ENCODE data around the gene NKX3-2. TPM values are rescaled to one million over a fixed set of nuclear protein-coding genes. Genes with fewer than 3 reads are reported as not detected.

NKX3-2 gene
- total RNA-seq, 1 donor from 2014 or later: not detected

DNA sequence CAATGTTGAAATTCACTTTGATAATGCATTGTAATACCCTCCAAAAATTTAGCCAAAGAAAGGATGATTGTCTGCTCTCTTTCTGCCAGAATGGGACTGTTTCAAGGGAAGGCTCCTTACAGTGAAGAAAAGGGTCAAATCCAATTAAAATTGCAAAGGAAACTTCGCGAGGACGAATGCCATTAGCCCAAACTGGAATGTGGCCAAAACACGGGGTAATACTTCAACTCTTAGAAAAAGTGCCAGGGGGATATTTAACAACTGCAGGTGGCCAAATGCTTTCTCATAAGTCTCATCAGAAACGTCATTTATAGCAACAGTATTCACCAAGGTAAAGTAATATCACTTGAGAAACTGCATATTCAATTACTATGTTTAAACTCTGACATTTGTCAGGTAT, 29.0 kb downstream of the NKX3-2 start:
- Mint-ChIP-seq H3K4me1 (peaks cover 11% of the 10 kb centered on the region), H3K27me3 (ENCODE audit: insufficient read depth, low read depth) (peaks cover 4% of the 10 kb centered on the region), H3K9me3 (no peaks in the 10 kb centered on the region), H3K4me3 (no peak overlapping the region), H3K36me3 (no peaks in the 10 kb centered on the region), H3K27ac (no peak overlapping the region)
- no peaks in the 10 kb centered on the region for H3K36me3 ChIP-seq
- H3K4me1 ChIP-seq: peaks cover 9% of the 10 kb centered on the region
- H4K20me1 ChIP-seq (ENCODE audit: low read depth): no peaks in the 10 kb centered on the region
- H3K9me3 ChIP-seq (ENCODE audit: low read depth): no peaks in the 10 kb centered on the region
- no peak for DNase-seq (ENCODE audit: low spot score)
- H3K27ac ChIP-seq: no peak overlapping the region
- H2AFZ ChIP-seq (replicated peaks): no peak overlapping the region
- H3F3A ChIP-seq (ENCODE audit: low read depth): no peaks in the 10 kb centered on the region
- H3K27me3 ChIP-seq: peaks cover 18% of the 10 kb centered on the region
- no peak overlapping the region for H3K4me3 ChIP-seq
- no peak overlapping the region for H3K9ac ChIP-seq
- H3K4me2 ChIP-seq: no peak overlapping the region
- no peaks in the 10 kb centered on the region for H3K79me2 ChIP-seq (ENCODE audit: low read depth)
- no peak for TF ChIP-seq EZH2 (IDR thresholded peaks at IDR 0.05)
- no peak for TF ChIP-seq EZH2phosphoT487 (IDR thresholded peaks at IDR 0.05)
- TF ChIP-seq, protein P1, sequence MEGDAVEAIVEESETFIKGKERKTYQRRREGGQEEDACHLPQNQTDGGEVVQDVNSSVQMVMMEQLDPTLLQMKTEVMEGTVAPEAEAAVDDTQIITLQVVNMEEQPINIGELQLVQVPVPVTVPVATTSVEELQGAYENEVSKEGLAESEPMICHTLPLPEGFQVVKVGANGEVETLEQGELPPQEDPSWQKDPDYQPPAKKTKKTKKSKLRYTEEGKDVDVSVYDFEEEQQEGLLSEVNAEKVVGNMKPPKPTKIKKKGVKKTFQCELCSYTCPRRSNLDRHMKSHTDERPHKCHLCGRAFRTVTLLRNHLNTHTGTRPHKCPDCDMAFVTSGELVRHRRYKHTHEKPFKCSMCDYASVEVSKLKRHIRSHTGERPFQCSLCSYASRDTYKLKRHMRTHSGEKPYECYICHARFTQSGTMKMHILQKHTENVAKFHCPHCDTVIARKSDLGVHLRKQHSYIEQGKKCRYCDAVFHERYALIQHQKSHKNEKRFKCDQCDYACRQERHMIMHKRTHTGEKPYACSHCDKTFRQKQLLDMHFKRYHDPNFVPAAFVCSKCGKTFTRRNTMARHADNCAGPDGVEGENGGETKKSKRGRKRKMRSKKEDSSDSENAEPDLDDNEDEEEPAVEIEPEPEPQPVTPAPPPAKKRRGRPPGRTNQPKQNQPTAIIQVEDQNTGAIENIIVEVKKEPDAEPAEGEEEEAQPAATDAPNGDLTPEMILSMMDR (IDR thresholded peaks at IDR 0.05): no peak

GRCh38 chr4:13514722-13515121, 29.6 kb downstream of the NKX3-2 start:
- no peak for DNase-seq (ENCODE audit: low spot score)
- no peak overlapping the region for H3K4me3 ChIP-seq
- H3K79me2 ChIP-seq (ENCODE audit: low read depth): no peaks in the 10 kb centered on the region
- Mint-ChIP-seq H3K9me3 (no peaks in the 10 kb centered on the region), H3K4me3 (no peak overlapping the region), H3K27ac (no peak overlapping the region), H3K4me1 (peaks cover 11% of the 10 kb centered on the region), H3K27me3 (ENCODE audit: insufficient read depth, low read depth) (peaks cover 2% of the 10 kb centered on the region), H3K36me3 (no peaks in the 10 kb centered on the region)
- no peak overlapping the region for H3K27ac ChIP-seq
- peaks cover 9% of the 10 kb centered on the region for H3K4me1 ChIP-seq
- no peak overlapping the region for H3K9ac ChIP-seq
- no peak overlapping the region for H3K4me2 ChIP-seq
- TF ChIP-seq, protein P1 (IDR thresholded peaks at IDR 0.05): no peak
- TF ChIP-seq EZH2phosphoT487 (IDR thresholded peaks at IDR 0.05) (no peak), EZH2 (IDR thresholded peaks at IDR 0.05) (no peak)
- peaks cover 12% of the 10 kb centered on the region for H3K27me3 ChIP-seq
- H3F3A ChIP-seq (ENCODE audit: low read depth): no peaks in the 10 kb centered on the region
- H4K20me1 ChIP-seq (ENCODE audit: low read depth): no peaks in the 10 kb centered on the region
- no peaks in the 10 kb centered on the region for H3K36me3 ChIP-seq
- H3K9me3 ChIP-seq (ENCODE audit: low read depth): no peaks in the 10 kb centered on the region
- H2AFZ ChIP-seq (replicated peaks): no peak overlapping the region

DNA sequence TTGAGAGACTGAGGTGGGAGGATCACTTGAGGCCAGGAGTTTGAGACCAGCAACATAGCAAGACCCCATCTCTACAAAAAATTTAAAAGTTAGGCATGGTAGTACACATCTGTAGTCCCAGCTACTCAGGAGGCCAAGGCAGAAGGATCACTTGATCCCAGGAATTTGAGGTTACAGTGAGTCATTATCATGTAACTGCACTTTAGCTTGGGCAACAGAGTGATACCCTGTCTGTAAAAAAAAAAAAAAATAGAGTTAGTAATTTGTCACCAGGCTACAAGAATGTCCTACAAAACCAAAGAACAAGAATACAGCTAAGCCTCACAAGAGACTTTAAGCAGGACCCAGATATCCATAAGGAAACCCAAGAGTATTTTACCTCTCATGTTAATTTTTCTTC, 33.2 kb downstream of the NKX3-2 start:
- Histone ChIP-seq H3K9me3 (ENCODE audit: low read depth) (no peaks in the 10 kb centered on the region), H3K36me3 (no peaks in the 10 kb centered on the region), H3K27ac (no peak overlapping the region), H3K4me1 (peaks cover 9% of the 10 kb centered on the region), H3K27me3 (no peaks in the 10 kb centered on the region), H3K4me2 (no peak overlapping the region), H3K4me3 (no peak overlapping the region), H4K20me1 (ENCODE audit: low read depth) (no peaks in the 10 kb centered on the region), H2AFZ (replicated peaks) (no peak overlapping the region), H3K79me2 (ENCODE audit: low read depth) (no peaks in the 10 kb centered on the region), H3K9ac (no peak overlapping the region), H3F3A (ENCODE audit: low read depth) (no peaks in the 10 kb centered on the region)
- Mint-ChIP-seq H3K9me3 (no peaks in the 10 kb centered on the region), H3K4me3 (no peak overlapping the region), H3K4me1 (no peaks in the 10 kb centered on the region), H3K36me3 (no peaks in the 10 kb centered on the region), H3K27ac (no peak overlapping the region), H3K27me3 (ENCODE audit: insufficient read depth, low read depth) (peaks cover 2% of the 10 kb centered on the region)
- DNase-seq (ENCODE audit: low spot score): no peak
- TF ChIP-seq EZH2 (IDR thresholded peaks at IDR 0.05): no peak
- TF ChIP-seq, protein P1 (IDR thresholded peaks at IDR 0.05): no peak
- TF ChIP-seq EZH2phosphoT487 (IDR thresholded peaks at IDR 0.05): no peak

Measured in neural progenitor cell (in vitro differentiated cells).